Measurements from ENCODE around the gene SMPD3. TPM values are rescaled to one million over a fixed set of nuclear protein-coding genes. Genes with fewer than 3 reads are reported as not detected.

Gene SMPD3
- total and polyA plus RNA-seq, 2 of the 4 experiments (the other 2 are of a cell fraction): not detected

DNA sequence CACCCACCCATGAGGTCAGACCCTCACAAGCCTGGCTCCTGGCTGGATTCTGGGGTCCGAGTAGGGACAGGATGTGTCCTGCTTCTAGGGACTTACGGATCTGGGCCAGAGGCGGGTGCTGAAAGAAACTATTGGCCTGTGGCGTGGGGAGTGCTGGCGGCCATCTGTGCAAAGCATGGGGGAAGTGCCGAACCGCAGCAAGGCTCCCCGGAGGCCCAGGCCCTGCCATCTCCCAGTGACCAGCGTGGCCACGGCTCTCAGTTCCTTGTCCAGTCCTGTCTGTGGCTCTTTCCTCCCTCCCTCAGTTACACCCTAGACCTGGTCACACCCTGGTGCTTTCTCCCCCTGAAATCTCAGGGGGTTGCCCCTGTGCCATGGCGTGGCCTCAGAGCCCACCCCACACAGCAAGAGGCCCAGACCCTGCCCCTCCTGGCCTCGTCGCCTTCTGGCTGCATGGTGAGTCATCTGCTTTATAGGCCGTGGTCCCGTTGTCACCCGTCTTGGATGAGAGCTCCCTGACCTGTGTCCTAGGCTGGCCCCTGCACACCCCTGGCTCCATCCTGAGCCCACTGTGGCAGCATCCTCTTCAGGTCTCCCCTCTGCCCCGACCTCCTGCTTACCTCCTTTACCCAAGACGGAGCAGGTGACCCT is 83.0 kb downstream of the SMPD3 start:
- Histone ChIP-seq H3K14ac (replicated peaks; ENCODE audit: low read depth, low read length) (no peak overlapping the region), H3K27me3 (ENCODE audit: control insufficient read depth, insufficient read depth, low read length) (peaks cover 15% of the 10 kb centered on the region), H3K79me1 (ENCODE audit: low read depth in 1 of 2, low read length in 2 of 2) (no peaks in the 10 kb centered on the region), H2AFZ (replicated peaks; ENCODE audit: low read length, poor library complexity) (no peak overlapping the region), H3K9ac (ENCODE audit: low read depth, low read length) (no peak overlapping the region), H2AK5ac (ENCODE audit: low read depth, low read length) (no peak overlapping the region), H3K9me1 (ENCODE audit: insufficient read depth, low read length) (no peaks in the 10 kb centered on the region), H2BK20ac (ENCODE audit: low read depth, low read length) (no peak overlapping the region), H2BK5ac (ENCODE audit: low read depth, low read length, poor library complexity, severe bottlenecking) (no peak overlapping the region), H3K4me2 (ENCODE audit: low read depth, low read length) (no peak overlapping the region), H2BK15ac (ENCODE audit: low read depth, low read length) (no peak overlapping the region), H3K36me3 (ENCODE audit: control insufficient read depth, insufficient read depth, low read length) (no peaks in the 10 kb centered on the region), H3K4me3 (ENCODE audit: insufficient read depth, low read depth, low read length) (no peak overlapping the region), H3K4ac (ENCODE audit: low read depth, low read length) (no peak overlapping the region), H4K20me1 (ENCODE audit: insufficient read depth, low read length) (no peaks in the 10 kb centered on the region), H3K4me1 (ENCODE audit: control insufficient read depth, insufficient read depth, low read length) (no peaks in the 10 kb centered on the region), H4K5ac (ENCODE audit: low read depth, low read length) (no peak overlapping the region), H3K23ac (ENCODE audit: low read depth, low read length) (no peak overlapping the region), H3K56ac (ENCODE audit: extremely low read depth, insufficient read depth, low read length) (no peak overlapping the region), H2AK9ac (replicated peaks; ENCODE audit: low read depth, low read length, poor library complexity) (no peak overlapping the region), H3K27ac (ENCODE audit: insufficient read depth, low read length) (no peak overlapping the region), H4K91ac (ENCODE audit: insufficient read depth, low read depth, low read length) (no peak overlapping the region), H3K18ac (ENCODE audit: low read depth, low read length) (no peak overlapping the region), H2BK120ac (ENCODE audit: low read depth, low read length) (no peak overlapping the region), H3K9me3 (ENCODE audit: control insufficient read depth, insufficient read depth, low read length) (no peaks in the 10 kb centered on the region), H4K8ac (ENCODE audit: low read depth in 2 of 2, low read length in 2 of 2) (no peak overlapping the region)
- in situ Hi-C loops (cut with MboI; ENCODE audit: low sequenced_read_pairs) (no loop called here), dilution Hi-C loops (cut with HindIII; ENCODE audit: low sequenced_read_pairs, unreplicated experiment) (no loop called here), intact Hi-C loops (cut with micrococcal nuclease) (no loop called here)
- 46% methylated on average over 6 of the region's 18 CpGs; no CpG with 5 or more reads in 1 of the 2 experiments for WGBS, 2 experiments (ENCODE audit: extremely low coverage in 2 of 2, insufficient read length in 1 of 2)
- POLR2A ChIA-PET (ENCODE audit: unreplicated experiment): no interaction called here
- TF ChIP-seq POLR2A (IDR thresholded peaks at IDR 0.05; ENCODE audit: low read depth, low read length): no peak
- no peak for TF ChIP-seq MAZ (IDR thresholded peaks at IDR 0.05; ENCODE audit: borderline replicate concordance, low read depth, low read length)
- no peak for TF ChIP-seq NFE2L2 (IDR thresholded peaks at IDR 0.05; ENCODE audit: low read depth, low read length)
- TF ChIP-seq, protein P1, sequence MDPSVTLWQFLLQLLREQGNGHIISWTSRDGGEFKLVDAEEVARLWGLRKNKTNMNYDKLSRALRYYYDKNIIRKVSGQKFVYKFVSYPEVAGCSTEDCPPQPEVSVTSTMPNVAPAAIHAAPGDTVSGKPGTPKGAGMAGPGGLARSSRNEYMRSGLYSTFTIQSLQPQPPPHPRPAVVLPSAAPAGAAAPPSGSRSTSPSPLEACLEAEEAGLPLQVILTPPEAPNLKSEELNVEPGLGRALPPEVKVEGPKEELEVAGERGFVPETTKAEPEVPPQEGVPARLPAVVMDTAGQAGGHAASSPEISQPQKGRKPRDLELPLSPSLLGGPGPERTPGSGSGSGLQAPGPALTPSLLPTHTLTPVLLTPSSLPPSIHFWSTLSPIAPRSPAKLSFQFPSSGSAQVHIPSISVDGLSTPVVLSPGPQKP (IDR thresholded peaks at IDR 0.05; ENCODE audit: borderline replicate concordance, low read depth, low read length): no peak
- TF ChIP-seq, protein P2, sequence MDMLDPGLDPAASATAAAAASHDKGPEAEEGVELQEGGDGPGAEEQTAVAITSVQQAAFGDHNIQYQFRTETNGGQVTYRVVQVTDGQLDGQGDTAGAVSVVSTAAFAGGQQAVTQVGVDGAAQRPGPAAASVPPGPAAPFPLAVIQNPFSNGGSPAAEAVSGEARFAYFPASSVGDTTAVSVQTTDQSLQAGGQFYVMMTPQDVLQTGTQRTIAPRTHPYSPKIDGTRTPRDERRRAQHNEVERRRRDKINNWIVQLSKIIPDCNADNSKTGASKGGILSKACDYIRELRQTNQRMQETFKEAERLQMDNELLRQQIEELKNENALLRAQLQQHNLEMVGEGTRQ (IDR thresholded peaks at IDR 0.05; ENCODE audit: low read depth, low read length): no peak
- TF ChIP-seq CEBPB (IDR thresholded peaks at IDR 0.05; ENCODE audit: low read depth, low read length): no peak
- no peak for TF ChIP-seq RFX5 (IDR thresholded peaks at IDR 0.05; ENCODE audit: low read depth, low read length)
- TF ChIP-seq RAD21 (IDR thresholded peaks at IDR 0.05; ENCODE audit: low read length): no peak
- no peak for TF ChIP-seq MAFK (IDR thresholded peaks at IDR 0.05; ENCODE audit: low read depth, low read length)
- no peak for TF ChIP-seq CHD1 (IDR thresholded peaks at IDR 0.05; ENCODE audit: low read depth, low read length)
- no peak for TF ChIP-seq RCOR1 (IDR thresholded peaks at IDR 0.05; ENCODE audit: insufficient replicate concordance, low read length)
- TF ChIP-seq, protein P3, sequence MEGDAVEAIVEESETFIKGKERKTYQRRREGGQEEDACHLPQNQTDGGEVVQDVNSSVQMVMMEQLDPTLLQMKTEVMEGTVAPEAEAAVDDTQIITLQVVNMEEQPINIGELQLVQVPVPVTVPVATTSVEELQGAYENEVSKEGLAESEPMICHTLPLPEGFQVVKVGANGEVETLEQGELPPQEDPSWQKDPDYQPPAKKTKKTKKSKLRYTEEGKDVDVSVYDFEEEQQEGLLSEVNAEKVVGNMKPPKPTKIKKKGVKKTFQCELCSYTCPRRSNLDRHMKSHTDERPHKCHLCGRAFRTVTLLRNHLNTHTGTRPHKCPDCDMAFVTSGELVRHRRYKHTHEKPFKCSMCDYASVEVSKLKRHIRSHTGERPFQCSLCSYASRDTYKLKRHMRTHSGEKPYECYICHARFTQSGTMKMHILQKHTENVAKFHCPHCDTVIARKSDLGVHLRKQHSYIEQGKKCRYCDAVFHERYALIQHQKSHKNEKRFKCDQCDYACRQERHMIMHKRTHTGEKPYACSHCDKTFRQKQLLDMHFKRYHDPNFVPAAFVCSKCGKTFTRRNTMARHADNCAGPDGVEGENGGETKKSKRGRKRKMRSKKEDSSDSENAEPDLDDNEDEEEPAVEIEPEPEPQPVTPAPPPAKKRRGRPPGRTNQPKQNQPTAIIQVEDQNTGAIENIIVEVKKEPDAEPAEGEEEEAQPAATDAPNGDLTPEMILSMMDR (conservative IDR thresholded peaks at IDR 0.05; ENCODE audit: low read depth, low read length): no peak
- no peak for TF ChIP-seq MXI1 (IDR thresholded peaks at IDR 0.05; ENCODE audit: borderline replicate concordance, low read depth, low read length)
- TF ChIP-seq SMC3 (IDR thresholded peaks at IDR 0.05; ENCODE audit: low read depth, low read length): no peak
- TF ChIP-seq BHLHE40 (IDR thresholded peaks at IDR 0.05; ENCODE audit: low read depth, low read length): no peak
- no TSS peak for BruUV-seq (replicated peaks)
- no peak for ATAC-seq (ENCODE audit: low read depth)
- CTCF ChIA-PET: no interaction called here
- DNase-seq: no peak

Data from IMR-90 (cell line).